GM18873 (cell line): Measurements from ENCODE around the gene ALDH1A1.

Source experiments
- ATAC-seq: cut with Tn5 transposase; IDR thresholded peaks from one replicate; pipeline ENCODE4 v1.9.1; 2021; ENCODE audit warnings: mild to moderate bottlenecking, moderate library complexity, moderate number of reproducible peaks; ENCODE audit not compliant: unreplicated experiment, low FRiP score

The ALDH1A1 gene

DNA sequence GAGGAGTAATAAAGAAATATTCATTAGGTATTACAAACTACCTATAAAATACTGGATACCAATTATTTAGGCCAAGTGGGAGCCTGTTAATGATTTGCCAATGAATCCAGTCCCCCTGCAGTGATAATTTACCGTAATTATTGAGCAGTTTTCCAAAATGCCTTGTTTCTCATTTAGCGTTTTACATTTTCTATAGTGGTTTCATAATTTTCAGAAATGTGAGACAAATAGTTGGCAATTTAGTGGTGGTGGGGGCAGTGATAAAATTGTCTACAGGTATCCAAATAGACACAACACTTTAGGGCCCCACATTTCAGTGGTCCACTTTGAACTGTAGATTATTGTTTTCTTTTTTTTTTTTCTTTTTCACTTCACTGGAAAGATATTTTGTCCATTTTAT, 27.3 kb upstream of the ALDH1A1 start:
- no peak for ATAC-seq

DNA sequence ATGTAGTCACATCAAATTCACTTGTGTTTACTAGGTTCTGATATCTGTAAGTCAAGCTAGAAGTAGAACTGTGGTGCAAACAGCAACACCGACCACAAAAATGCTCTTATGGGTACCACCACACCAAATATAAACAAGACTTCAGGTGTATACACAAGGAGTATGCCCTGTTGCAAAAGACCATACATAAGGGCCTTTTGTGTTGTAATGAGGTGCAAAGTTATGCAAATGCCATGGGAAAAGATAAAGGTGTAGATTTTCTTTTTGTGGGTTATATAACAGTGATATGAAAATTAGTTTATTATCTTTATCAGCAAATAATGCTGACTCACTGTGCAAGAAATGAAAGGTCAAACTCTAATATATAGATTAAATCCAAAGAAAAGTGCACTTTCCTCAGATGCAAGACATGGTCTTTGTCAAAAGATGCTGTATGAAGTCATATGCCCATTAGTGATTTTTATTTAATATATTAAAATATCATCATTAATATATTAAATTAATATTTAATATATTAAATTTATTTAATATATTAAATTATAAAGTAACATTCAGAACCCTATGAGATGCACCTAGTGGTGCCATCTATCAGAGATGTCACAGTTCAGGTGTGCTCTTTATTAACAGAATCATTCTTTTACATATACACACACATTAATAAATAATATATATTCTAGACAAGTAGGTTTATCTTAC, 26.7 kb upstream of the ALDH1A1 start:
- no peak for ATAC-seq

GRCh38 chr9:72978744-72979143, 25.9 kb upstream of the ALDH1A1 start:
- no peak for ATAC-seq

DNA sequence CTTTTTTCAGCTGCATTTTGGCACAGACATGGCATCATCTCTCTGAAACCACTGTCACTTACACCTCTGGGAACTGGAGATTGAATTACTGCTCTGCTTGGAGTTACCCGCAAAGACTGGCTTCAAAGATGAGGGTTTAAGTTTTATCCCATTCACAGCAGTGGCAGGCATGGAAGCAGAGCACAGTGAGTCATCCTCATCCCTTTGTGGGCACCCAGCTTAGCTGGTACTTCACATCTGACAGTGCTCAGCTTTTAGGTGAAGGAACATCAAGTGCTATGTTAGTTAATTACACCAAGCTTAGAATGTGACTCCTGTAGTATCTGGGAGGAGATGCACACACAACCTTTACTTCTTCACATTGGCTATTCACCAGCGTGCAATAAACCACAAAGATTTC, 24.8 kb upstream of the ALDH1A1 start:
- no peak for ATAC-seq

DNA sequence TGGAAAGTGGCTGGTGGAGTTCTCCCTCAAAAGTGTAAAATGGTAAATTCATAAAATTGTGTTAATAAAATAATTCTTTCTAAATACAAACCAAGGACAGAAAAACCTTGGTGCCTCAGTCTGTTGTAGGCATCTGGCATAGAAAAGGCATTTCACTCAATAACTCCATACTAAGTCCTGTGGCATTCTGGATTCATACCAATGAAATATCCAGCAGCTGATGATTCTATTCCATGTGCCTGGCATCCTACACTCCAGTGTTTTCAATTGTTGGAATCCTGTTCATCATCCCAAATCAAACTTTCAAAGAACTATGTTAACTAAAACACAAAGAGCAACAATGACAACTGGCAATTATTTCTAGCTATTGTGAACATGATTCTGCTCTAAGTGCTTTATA, 21.6 kb upstream of the ALDH1A1 start:
- ATAC-seq, result no peak

DNA sequence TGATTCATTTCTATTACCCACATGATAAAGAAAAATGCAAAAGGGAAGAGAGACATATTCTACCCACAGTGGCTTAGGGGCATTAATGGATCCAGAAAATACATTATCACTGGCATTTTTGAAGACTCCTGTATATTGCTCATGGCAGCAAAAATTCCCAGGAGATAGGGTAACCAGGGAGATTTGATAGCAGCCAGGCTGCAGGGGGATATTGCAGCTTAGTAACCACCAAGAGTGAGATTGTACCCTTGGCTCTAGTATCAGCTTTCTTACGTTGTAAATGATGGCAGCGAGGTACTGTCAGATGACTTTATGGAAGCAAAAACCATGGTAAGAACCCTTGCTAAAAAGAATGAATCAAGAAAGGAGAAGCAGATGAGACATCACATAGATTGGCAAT, 19.8 kb upstream of the ALDH1A1 start:
- no peak for ATAC-seq

DNA sequence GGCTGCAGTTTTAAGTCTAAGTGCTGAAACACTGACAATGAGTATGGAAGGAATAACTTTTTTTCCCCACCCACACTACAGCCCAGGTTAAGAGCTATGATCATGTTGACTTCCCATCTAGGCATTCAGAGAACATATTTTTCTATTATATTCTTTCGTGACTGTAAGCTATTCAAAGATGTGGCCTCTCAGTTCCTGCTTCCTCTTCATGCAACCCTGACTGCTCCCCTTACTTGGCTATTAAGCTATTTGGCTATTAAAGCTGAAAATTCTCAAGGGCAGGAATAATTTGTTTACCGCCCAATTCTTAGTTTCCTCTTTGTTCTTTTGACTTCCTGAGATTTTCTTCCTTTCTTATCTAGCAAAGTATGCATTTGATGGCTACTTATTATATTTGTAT, 18.6 kb upstream of the ALDH1A1 start:
- ATAC-seq, result no peak

DNA sequence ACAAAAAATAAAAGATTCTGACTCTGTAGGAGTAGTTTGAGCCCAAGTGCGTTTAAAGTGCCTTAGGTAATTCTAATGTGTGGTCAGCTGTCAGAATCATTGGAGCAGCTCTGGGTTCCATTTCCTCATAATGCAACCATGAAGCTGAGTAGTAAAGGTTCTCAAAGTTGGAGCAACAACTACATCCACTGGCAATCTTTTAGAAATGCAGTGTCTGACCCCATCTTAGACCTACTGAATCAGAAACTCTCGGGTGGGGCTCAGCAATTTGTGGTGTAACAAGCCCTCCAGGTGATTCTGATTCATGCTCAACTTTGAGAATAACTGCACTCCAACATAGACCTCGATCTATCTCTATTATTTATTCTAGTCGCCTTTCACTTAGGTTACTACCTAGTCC, 7.6 kb upstream of the ALDH1A1 start:
- ATAC-seq, result no peak

DNA sequence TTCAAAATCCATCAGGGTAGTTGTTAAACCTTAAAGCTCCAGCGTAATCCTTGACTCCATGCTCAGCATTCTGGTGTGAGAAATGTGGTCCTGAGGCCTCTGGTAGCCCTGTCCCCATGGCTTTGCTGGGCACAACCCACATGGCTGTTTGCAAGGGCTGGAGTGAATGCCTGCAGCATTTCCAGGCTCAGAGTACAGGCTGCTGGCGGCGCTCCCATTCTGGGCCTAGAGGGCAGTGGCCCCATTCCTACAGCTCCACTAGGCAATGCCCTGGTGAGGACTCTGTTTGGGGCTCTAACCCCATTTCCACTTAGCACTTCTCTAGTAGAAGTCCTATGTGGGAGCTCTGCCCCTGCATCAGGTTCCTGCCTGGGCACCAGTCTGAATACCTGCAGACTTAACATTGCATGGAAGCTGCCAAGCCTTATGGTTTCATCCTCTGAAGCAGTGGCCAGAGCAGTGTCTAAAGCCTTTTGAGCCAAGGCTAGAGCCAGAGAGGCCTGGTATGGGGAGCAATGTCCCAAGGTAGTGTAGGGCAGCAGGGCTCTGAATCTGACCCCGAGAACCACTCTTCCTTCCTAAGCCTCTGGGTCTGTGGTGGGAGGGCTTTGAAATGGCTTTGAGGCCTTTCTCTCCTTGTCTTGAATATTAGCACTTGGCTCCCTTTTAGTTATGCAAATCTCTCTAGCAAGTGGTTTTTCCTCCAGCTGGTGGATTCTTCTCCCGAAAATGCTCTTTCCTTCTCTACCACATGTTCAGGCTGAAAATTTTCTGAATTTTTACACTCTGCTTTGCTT, 5.8 kb upstream of the ALDH1A1 start:
- no peak for ATAC-seq

GRCh38 chr9:72955571-72955970, 2.7 kb upstream of the ALDH1A1 start:
- ATAC-seq, result no peak

DNA sequence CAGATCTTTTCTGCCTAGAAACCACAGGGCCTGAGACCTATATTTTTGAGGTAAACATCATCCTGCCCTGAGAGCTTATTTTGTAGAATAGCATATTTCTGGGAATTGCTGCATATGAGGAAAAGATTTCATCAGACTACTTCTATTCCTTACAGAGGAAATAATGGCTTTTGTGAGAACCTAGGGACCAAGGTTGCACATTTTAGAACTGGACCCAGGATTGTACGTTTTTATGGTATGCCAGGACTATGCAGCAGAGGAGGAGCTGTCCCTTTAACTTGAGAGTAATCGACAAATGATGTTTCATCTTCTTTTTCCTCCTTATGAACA, 2.2 kb upstream of the ALDH1A1 start:
- ATAC-seq, result no peak

DNA sequence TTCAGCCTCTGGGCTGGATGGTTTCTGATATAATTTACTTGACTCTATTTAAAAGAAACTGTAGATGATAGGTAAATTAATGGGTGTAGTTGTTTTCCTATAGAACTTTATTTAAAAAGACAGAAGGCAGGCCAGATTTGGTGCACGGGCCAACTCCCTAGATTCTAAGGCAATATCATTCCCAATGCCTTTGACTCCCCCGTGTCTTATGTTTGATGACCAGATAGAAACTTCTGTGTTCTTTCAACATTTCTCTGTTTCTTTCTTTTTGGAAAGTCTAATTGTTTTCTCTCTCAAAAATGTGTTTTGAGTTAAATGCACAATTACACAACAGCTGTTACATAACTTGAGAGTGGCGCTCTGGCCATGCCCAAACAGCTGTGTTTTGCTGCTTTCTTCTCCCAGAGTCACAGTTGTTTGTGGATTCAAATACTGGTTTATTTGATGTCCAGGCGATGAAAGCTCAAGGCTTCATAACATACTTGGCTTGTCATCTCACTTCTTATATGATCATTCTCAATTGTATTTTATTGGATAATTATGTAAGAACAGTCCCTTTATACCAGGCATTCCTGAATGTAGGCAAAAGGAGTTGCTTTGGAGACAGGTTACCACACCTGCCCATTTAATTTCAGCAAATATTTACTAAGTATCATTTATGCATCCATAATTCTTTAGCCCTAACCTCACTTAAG, 1.7 kb upstream of the ALDH1A1 start:
- no peak for ATAC-seq

GRCh38 chr9:72952381-72952690, 517 bp downstream of the ALDH1A1 start:
- ATAC-seq, result no peak

GRCh38 chr9:72951520-72952380, 1.1 kb downstream of the ALDH1A1 start:
- ATAC-seq, result no peak

DNA sequence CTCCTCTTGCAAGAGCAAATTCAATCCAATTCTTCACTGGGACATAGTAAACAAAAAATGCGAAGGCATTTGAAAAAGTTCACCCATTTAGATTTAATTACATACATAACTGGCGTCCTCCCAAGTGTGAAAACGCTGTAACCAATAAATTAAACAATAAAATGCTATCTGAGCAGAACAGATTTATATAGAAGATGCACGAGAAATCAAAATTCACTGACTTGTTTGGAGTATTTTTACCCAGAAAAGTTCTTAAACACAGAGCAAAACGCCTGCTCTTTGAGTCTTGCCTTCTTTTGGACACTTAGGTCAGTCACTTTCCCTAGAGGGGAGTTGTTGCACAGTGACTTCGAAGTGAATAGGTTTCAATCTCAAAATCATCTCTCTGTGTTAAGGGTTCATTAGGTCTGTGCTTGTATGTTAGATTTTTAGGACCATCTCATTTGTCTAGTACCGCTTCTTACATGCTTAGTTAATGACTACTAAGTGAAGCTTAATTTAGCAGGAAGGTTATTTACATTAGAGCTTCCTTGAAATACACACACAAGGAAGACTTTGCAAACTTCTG, 1.9 kb downstream of the ALDH1A1 start:
- ATAC-seq, result no peak

DNA sequence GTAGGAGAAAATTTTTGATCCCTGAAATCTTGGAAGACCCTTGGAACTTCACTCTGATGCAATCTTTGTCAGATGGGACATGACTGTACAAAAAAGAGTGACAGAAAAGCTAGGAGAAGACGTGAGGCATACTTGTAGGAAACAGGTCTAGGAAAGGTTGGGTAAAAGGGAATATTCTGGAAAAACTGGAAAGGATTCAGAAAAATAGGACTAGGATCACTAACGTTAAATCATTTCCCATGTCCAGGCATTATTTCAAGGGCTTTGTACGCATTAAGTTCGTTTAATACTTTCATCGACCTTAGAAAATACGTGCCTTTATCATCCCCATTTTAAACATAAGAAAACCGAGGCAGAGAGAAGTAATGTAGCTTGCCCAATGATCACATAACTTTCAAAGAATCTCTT, 2.9 kb downstream of the ALDH1A1 start:
- ATAC-seq, result no peak

DNA sequence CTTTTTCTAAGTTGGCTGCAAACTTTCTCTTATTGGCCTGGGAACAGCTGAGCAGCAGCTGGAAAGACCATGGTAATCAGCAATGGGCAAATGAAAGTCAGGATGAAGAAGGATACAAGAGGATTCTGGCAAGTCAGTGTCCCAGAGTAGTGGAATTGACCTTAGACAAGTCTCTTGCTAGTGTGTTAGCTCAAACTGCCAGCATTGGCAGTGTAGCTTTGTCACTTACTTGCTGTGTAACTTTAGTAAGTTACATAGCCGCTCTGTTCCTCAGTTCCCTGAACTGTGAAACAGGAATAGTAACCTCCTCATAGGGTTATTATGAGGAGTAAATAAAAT, 3.6 kb downstream of the ALDH1A1 start:
- no peak for ATAC-seq

DNA sequence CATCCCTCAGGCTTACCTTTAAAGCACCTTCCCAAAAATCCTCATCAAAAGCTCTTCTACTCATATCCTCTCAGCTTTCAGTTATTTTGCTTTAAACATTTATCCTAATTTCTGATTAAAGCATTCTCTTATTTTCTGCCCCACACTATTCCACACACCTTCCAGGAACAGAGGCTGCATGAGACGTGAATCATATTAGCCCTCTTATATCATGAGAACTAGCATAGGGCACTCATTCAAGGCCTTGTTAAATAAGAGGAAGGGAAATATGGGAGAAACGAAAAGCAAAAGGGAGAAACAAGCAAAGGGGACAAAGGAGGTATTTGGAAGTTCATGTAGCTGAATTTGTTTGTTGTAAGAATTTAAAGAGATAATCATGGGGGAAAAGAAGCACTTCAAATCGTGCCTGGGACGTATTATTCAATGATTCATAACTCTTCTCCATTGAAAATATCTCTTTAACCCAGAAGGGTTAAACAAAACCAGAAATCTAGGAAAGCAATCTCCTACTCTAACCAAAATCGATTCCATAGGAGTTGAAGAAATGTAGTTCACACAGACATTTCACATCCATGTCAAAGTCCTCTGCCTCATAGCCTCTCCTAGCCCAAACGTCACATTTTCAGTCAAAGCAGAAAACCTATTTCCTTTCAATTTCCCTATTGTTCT, 4.1 kb downstream of the ALDH1A1 start:
- no peak for ATAC-seq

DNA sequence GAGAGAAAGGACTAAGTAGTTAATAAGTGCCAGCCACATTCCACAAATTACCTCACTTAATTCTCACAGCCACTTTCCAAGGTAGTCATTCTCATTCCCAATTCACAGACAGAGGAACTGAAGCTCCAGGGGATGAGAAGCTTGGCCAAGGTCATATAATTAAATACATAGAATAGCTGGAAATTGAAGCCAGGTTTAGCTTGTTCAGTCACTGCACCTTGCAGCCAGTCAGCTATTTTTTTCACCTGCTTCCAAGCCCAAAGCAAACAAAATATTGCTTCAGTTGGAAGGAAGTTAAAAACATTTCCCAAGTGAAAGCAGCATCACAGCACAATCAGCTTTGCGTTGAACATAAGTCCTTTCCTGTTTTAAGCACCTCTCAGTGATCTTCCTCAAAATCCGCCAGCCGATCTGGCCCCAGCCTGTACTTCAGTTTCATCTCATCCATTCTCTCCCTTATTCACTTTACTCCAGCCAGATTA, 4.8 kb downstream of the ALDH1A1 start:
- ATAC-seq, result no peak

- ATAC-seq, result no peak
Observed at GRCh38 chr9:72946821-72947220, 6.0 kb downstream of the ALDH1A1 start.
